B cell (primary cell): ENCODE results near the gene HAND2. TPM values are rescaled to one million over a fixed set of nuclear protein-coding genes. Genes with fewer than 3 reads are reported as not detected.

Source experiments
- ATAC-seq: fragments of 200-7000 bp; cut with Tn5 transposase; one replicate; pipeline ENCODE4 v1.10.0; 2021; ENCODE audit warnings: low read depth, mild to moderate bottlenecking, moderate number of reproducible peaks, moderate library complexity
- CTCF ChIA-PET: fragments of 350-600 bp; sonication (Branson Sonifier 250); formaldehyde crosslinking; loops from one replicate; lab custom pipeline; 2021; ENCODE audit warnings: antibody characterized with exemption, inconsistent platforms; lab: Charles Lee
- POLR2A ChIA-PET: fragments of 350-600 bp; sonication (Branson Sonifier 250); formaldehyde crosslinking; loops from one replicate; lab custom pipeline; 2021; ENCODE audit warnings: antibody characterized with exemption; lab: Charles Lee
- DNase-seq: peaks from one replicate; pipeline ENCODE4 v3.0.0; 2013
- H2AFZ ChIP-seq: 2 replicates; pipeline ENCODE4 v1.6.1; 2012; ENCODE audit warnings: mild to moderate bottlenecking, low read depth, low read length; ENCODE audit not compliant: insufficient read depth, poor library complexity, severe bottlenecking
- H3K27ac ChIP-seq, 2 donors: 1 replicate in 1 of 2; 2 replicates in 1 of 2; pipeline ENCODE4 v1.5.1; 2012 to 2013; ENCODE audit warnings: low read length in 2 of 2, mild to moderate bottlenecking in 2 of 2, moderate library complexity in 1 of 2
- H3K27me3 ChIP-seq, 4 experiments: fragments of 200-600 bp in 1 of 4; sonication (generic) in 1 of 4; replicated peaks in 1 of 4; 1 replicate in 2 of 4; 2 replicates in 2 of 4; pipeline versions ENCODE4 v1.6.1 to v1.7.0; 2013 to 2016; ENCODE audit warnings: low read length in 3 of 4, mild to moderate bottlenecking in 2 of 4, mixed read lengths in 1 of 4, moderate library complexity in 1 of 4; ENCODE audit not compliant: insufficient read depth in 4 of 4, control insufficient read depth in 3 of 4; ENCODE audit errors: control extremely low read depth in 1 of 4
- H3K36me3 ChIP-seq, 2 experiments: replicated peaks in 1 of 2; 1 replicate in 1 of 2; 2 replicates in 1 of 2; pipeline versions ENCODE4 v1.6.1 to v1.7.1; 2013; ENCODE audit warnings: low read length in 1 of 2; ENCODE audit not compliant: insufficient read depth in 2 of 2, control insufficient read depth in 1 of 2; ENCODE audit errors: control extremely low read depth in 1 of 2, extremely low read depth in 1 of 2
- H3K4me1 ChIP-seq, 2 donors: fragments of 200-600 bp in 1 of 2; sonication (generic) in 1 of 2; 1 replicate in 1 of 2; 2 replicates in 1 of 2; pipeline versions ENCODE4 v1.5.1 to v1.6.1; 2013 to 2017; ENCODE audit warnings: low read length in 2 of 2; ENCODE audit not compliant: control insufficient read depth in 2 of 2, insufficient read depth in 2 of 2
- H3K4me2 ChIP-seq: replicated peaks from 2 replicates; pipeline ENCODE3; 2012; ENCODE audit warnings: mild to moderate bottlenecking, low read depth, low read length; ENCODE audit not compliant: poor library complexity, severe bottlenecking
- H3K4me3 ChIP-seq, 5 experiments: fragments of 200-600 bp in 1 of 5; sonication (generic) in 1 of 5; 1 replicate in 3 of 5; 2 replicates in 2 of 5; pipeline versions ENCODE4 v1.5.1 to v1.7.0; 2011 to 2016; ENCODE audit warnings: low read length in 4 of 5, mild to moderate bottlenecking in 4 of 5, low read depth in 2 of 5, control low read depth in 1 of 5, moderate library complexity in 1 of 5; ENCODE audit not compliant: insufficient read depth in 1 of 5; ENCODE audit errors: control extremely low read depth in 1 of 5, extremely low read depth in 1 of 5
- H3K79me2 ChIP-seq: fragments of 200-600 bp; sonication (generic); one replicate; pipeline ENCODE4 v1.6.0; 2016; ENCODE audit warnings: low read length; ENCODE audit not compliant: control insufficient read depth, insufficient read depth
- H3K9ac ChIP-seq: fragments of 200-600 bp; sonication (generic); 2 replicates; pipeline ENCODE4 v1.6.1; 2017; ENCODE audit warnings: mild to moderate bottlenecking, low read length, moderate library complexity
- H3K9me3 ChIP-seq, 3 donors: one replicate each; pipeline versions ENCODE4 v1.6.1 to v1.7.1; 2013; ENCODE audit warnings: low read length in 2 of 3; ENCODE audit not compliant: control insufficient read depth in 2 of 3, insufficient read depth in 1 of 3; ENCODE audit errors: control extremely low read depth in 1 of 3
- H4K20me1 ChIP-seq: 2 replicates; pipeline ENCODE4 v1.6.0; 2012; ENCODE audit warnings: mild to moderate bottlenecking, low read length; ENCODE audit not compliant: insufficient read depth, control insufficient read depth, poor library complexity, severe bottlenecking
- H3K27ac Mint-ChIP-seq: one replicate; pipeline ENCODE4 v1.8.0; 2021; ENCODE audit warnings: mixed read lengths
- H3K27me3 Mint-ChIP-seq: one replicate; pipeline ENCODE4 v1.8.0; 2021; ENCODE audit warnings: mixed read lengths
- H3K4me1 Mint-ChIP-seq: one replicate; pipeline ENCODE4 v1.8.0; 2021; ENCODE audit warnings: mixed read lengths
- H3K4me3 Mint-ChIP-seq: one replicate; pipeline ENCODE4 v1.8.0; 2021; ENCODE audit warnings: mixed read lengths
- H3K9me3 Mint-ChIP-seq: one replicate; pipeline ENCODE4 v1.8.0; 2022; ENCODE audit warnings: mixed read lengths; ENCODE audit not compliant: insufficient read depth
- EZH2 ChIP-seq: IDR thresholded peaks from 2 replicates; pipeline ENCODE4 v1.6.1; 2012; ENCODE audit warnings: borderline replicate concordance, low read depth, mild to moderate bottlenecking, moderate library complexity, low read length; ENCODE audit not compliant: insufficient read depth, poor library complexity, severe bottlenecking
- WGBS: methylation state at CpG from one replicate; pipeline ENCODE4 v1.1.5; 2013; ENCODE audit warnings: missing lambda C conversion rate; ENCODE audit not compliant: insufficient coverage; 5-methylcytosine and 5-hydroxymethylcytosine counted together
- intact Hi-C: fragments of 100-400 bp; cut with micrococcal nuclease; formaldehyde crosslinking; loops from one replicate; pipeline ENCODE4 v1.10.0; 2022
- polyA plus RNA-seq: library from polyadenylated mRNA; depleted of rRNA; stranded (reverse); fragments of >200 nt; gene quantifications from 2 replicates; pipeline ENCODE4 v1.2.3, GENCODE V29; 2012
- total RNA-seq, 2 donors: library from RNA; stranded (reverse); fragments of 120-200 nt in 1 of 2; gene quantifications; 1 replicate in 1 of 2; 2 replicates in 1 of 2; pipeline versions ENCODE4 v1.2.3 to v1.2.4, GENCODE V29; 2013 to 2022
- TF ChIP-seq, protein P1 (sequence below): fragments of 200-600 bp; IDR thresholded peaks from one replicate; pipeline ENCODE4 v1.8.0; 2022; ENCODE audit warnings: antibody characterized with exemption, mild to moderate bottlenecking

HAND2 gene
- total and polyA plus RNA-seq, 2 donors (not counting 1 experiment from before 2014, with no cell fraction given): not detected

DNA sequence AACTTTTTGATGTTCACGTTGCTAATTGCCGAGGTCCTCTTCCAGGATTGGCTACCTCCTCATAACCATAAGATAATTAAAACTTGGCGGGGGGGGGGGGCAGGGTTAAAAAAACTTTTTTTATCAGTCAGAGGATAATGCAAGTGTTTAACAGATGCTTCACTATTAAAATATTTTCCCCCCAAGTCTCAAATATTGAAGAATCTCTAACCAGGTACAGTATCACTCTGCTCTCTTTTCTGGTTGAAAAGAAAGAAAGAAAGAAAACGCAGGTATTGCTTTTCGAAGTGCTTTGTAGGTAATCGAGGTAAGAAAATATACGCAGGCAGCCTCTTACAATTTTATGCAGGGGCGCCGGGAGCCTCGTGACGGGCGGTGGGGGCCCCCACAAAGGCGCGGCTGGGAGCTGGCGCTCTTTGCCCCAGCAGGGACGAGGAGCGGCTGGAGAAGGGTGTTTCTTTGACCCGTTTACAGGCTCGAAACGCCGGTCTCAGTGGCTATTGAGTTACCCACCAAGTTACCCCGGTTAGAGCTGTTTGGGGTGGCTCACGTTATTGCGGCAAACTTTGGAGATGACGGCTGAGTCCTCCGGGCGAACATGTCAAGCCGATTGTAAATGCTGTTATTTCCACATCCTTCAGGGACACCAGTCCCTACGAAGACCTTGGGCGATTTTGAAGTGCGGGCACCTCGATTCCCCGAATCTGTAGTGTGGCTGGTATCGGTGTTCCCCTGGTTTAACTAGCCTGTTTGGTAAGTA, 477 bp upstream of the HAND2 start:
- no peaks in the 10 kb centered on the region for H3K79me2 ChIP-seq
- no peaks in the 10 kb centered on the region for H3K36me3 ChIP-seq
- Mint-ChIP-seq H3K4me3 (peak overlapping the region; percentile 55), H3K4me1 (peaks cover 14% of the 10 kb centered on the region), H3K27ac (peak overlapping the region; percentile 15), H3K9me3 (peaks cover 5% of the 10 kb centered on the region), H3K27me3 (peaks cover 83% of the 10 kb centered on the region)
- ChIA-PET CTCF (no interaction called here), POLR2A (no interaction called here)
- H3K4me3 ChIP-seq: no peak overlapping the region
- peak overlapping the region; percentile 52 for H3K4me2 ChIP-seq
- intact Hi-C loops: no loop called here
- no peak overlapping the region for H3K9ac ChIP-seq
- ATAC-seq (no peak), DNase-seq (peak; percentile 35)
- H3K4me1 ChIP-seq: peaks cover 8 to 18% of the 10 kb centered on the region in 2 donors
- no peak overlapping the region for H2AFZ ChIP-seq
- no peak overlapping the region for H3K27ac ChIP-seq
- WGBS: 12% methylated on average over 23 of the region's 34 CpGs
- H3K9me3 ChIP-seq: peaks cover 0 to 68% (median 19%) of the 10 kb centered on the region in 3 donors
- peaks cover 0 to 92% (median 78%) of the 10 kb centered on the region in 4 experiments for H3K27me3 ChIP-seq
- TF ChIP-seq, protein P1, sequence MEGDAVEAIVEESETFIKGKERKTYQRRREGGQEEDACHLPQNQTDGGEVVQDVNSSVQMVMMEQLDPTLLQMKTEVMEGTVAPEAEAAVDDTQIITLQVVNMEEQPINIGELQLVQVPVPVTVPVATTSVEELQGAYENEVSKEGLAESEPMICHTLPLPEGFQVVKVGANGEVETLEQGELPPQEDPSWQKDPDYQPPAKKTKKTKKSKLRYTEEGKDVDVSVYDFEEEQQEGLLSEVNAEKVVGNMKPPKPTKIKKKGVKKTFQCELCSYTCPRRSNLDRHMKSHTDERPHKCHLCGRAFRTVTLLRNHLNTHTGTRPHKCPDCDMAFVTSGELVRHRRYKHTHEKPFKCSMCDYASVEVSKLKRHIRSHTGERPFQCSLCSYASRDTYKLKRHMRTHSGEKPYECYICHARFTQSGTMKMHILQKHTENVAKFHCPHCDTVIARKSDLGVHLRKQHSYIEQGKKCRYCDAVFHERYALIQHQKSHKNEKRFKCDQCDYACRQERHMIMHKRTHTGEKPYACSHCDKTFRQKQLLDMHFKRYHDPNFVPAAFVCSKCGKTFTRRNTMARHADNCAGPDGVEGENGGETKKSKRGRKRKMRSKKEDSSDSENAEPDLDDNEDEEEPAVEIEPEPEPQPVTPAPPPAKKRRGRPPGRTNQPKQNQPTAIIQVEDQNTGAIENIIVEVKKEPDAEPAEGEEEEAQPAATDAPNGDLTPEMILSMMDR: no peak
- no peak for TF ChIP-seq EZH2
- no peaks in the 10 kb centered on the region for H4K20me1 ChIP-seq
